ENCODE results near the gene NCBP1. TPM values are rescaled to one million over a fixed set of nuclear protein-coding genes. Genes with fewer than 3 reads are reported as not detected.

The NCBP1 gene
- total RNA-seq, 1 experiment from 2014 or later = 59.7 TPM

GRCh38 chr9:97591535-97591934 lies 42.1 kb upstream of the NCBP1 start:
- no peaks in the 10 kb centered on the region for H3K27me3 Mint-ChIP-seq (ENCODE audit: insufficient read depth, unreplicated experiment)
- no peak overlapping the region for H3K4me3 Mint-ChIP-seq (ENCODE audit: unreplicated experiment)
- CTCF ChIA-PET = no interaction called here
- H3K27ac Mint-ChIP-seq (ENCODE audit: unreplicated experiment) = no peak overlapping the region
- H3K4me1 Mint-ChIP-seq (ENCODE audit: low read depth, unreplicated experiment) = peaks cover 6% of the 10 kb centered on the region
- POLR2A ChIA-PET = no interaction called here
- H3K9me3 ChIP-seq = no peaks in the 10 kb centered on the region; the same call in 1 of the 2 replicates
- H3K36me3 Mint-ChIP-seq (ENCODE audit: insufficient read depth, unreplicated experiment) = no peaks in the 10 kb centered on the region
- H3K9me3 Mint-ChIP-seq (ENCODE audit: unreplicated experiment) = peaks cover 10% of the 10 kb centered on the region
- no peak overlapping the region for H3K4me3 ChIP-seq (ENCODE audit: low read depth, low read length)
- intact Hi-C loops (cut with micrococcal nuclease; ENCODE audit: unreplicated experiment) = loop anchor here (10.0 kb wide), 1 partner anchor 87 kb away; the partner anchor contains the start of gene TMOD1
- TF ChIP-seq CTCF (IDR thresholded peaks at IDR 0.05; ENCODE audit: insufficient read depth in 1 of 2, low read depth in 1 of 2, low read length in 1 of 2, severe bottlenecking in 1 of 2, unreplicated experiment in 1 of 2) = no peak
- 0 out of 2 replicates have a peak, but pooled peaks cover 5% of the 10 kb centered on the region for H3K4me1 ChIP-seq
- BruUV-seq (replicated peaks) = no TSS peak
- H3K27me3 ChIP-seq (replicated peaks; ENCODE audit: control insufficient read depth, insufficient read depth, low read length) = no peaks in the 10 kb centered on the region
- H3K36me3 ChIP-seq (ENCODE audit: control insufficient read depth, insufficient read depth, low read length) = no peaks in the 10 kb centered on the region
- DNase-seq = no peak

GRCh38 chr9:97592126-97592525 lies 41.5 kb upstream of the NCBP1 start:
- TF ChIP-seq CTCF (IDR thresholded peaks at IDR 0.05; ENCODE audit: insufficient read depth in 1 of 2, low read depth in 1 of 2, low read length in 1 of 2, severe bottlenecking in 1 of 2, unreplicated experiment in 1 of 2) = no peak
- POLR2A ChIA-PET = no interaction called here
- no peak for DNase-seq
- BruUV-seq (replicated peaks) = no TSS peak
- no peaks in the 10 kb centered on the region; the same call in 1 of the 2 replicates for H3K9me3 ChIP-seq
- Mint-ChIP-seq H3K27me3 (ENCODE audit: insufficient read depth, unreplicated experiment) (no peaks in the 10 kb centered on the region), H3K36me3 (ENCODE audit: insufficient read depth, unreplicated experiment) (no peaks in the 10 kb centered on the region), H3K27ac (ENCODE audit: unreplicated experiment) (no peak overlapping the region), H3K4me3 (ENCODE audit: unreplicated experiment) (no peak overlapping the region), H3K9me3 (ENCODE audit: unreplicated experiment) (peaks cover 9% of the 10 kb centered on the region), H3K4me1 (ENCODE audit: low read depth, unreplicated experiment) (peaks cover 6% of the 10 kb centered on the region)
- no peaks in the 10 kb centered on the region for H3K36me3 ChIP-seq (ENCODE audit: control insufficient read depth, insufficient read depth, low read length)
- no peaks in the 10 kb centered on the region for H3K27me3 ChIP-seq (replicated peaks; ENCODE audit: control insufficient read depth, insufficient read depth, low read length)
- no peak overlapping the region for H3K4me3 ChIP-seq (ENCODE audit: low read depth, low read length)
- CTCF ChIA-PET = no interaction called here
- H3K4me1 ChIP-seq = 0 out of 2 replicates have a peak, but pooled peaks cover under 1% of the 10 kb centered on the region
- intact Hi-C loops (cut with micrococcal nuclease; ENCODE audit: unreplicated experiment) = loop anchor here (10.0 kb wide), 1 partner anchor 87 kb away; the partner anchor contains the start of gene TMOD1

GRCh38 chr9:97593960-97594359 lies 39.7 kb upstream of the NCBP1 start:
- POLR2A ChIA-PET = no interaction called here
- Mint-ChIP-seq H3K27me3 (ENCODE audit: insufficient read depth, unreplicated experiment) (no peaks in the 10 kb centered on the region), H3K4me1 (ENCODE audit: low read depth, unreplicated experiment) (peaks cover 5% of the 10 kb centered on the region), H3K27ac (ENCODE audit: unreplicated experiment) (no peak overlapping the region), H3K4me3 (ENCODE audit: unreplicated experiment) (no peak overlapping the region), H3K36me3 (ENCODE audit: insufficient read depth, unreplicated experiment) (no peaks in the 10 kb centered on the region), H3K9me3 (ENCODE audit: unreplicated experiment) (no peaks in the 10 kb centered on the region)
- Histone ChIP-seq H3K4me1 (0 out of 2 replicates have a peak, but pooled peaks cover 3% of the 10 kb centered on the region), H3K9me3 (no peaks in the 10 kb centered on the region), H3K36me3 (ENCODE audit: control insufficient read depth, insufficient read depth, low read length) (no peaks in the 10 kb centered on the region), H3K4me3 (ENCODE audit: low read depth, low read length) (no peak overlapping the region), H3K27me3 (replicated peaks; ENCODE audit: control insufficient read depth, insufficient read depth, low read length) (no peaks in the 10 kb centered on the region)
- TF ChIP-seq CTCF (IDR thresholded peaks at IDR 0.05; ENCODE audit: insufficient read depth in 1 of 2, low read depth in 1 of 2, low read length in 1 of 2, severe bottlenecking in 1 of 2, unreplicated experiment in 1 of 2) = no peak
- intact Hi-C loops (cut with micrococcal nuclease; ENCODE audit: unreplicated experiment) = loop anchor here (10.0 kb wide), 1 partner anchor 89 kb away; the partner anchor contains the start of gene TMOD1
- BruUV-seq (replicated peaks) = no TSS peak
- DNase-seq = no peak
- CTCF ChIA-PET = no interaction called here

Data from Caco-2 (cell line).